ENCODE measurements around the gene RNF225. TPM values are rescaled to one million over a fixed set of nuclear protein-coding genes. Genes with fewer than 3 reads are reported as not detected.

RNF225 gene
- total and polyA plus RNA-seq, 2 of the 13 experiments (the other 11 are each of a cell fraction or from before 2014, with no cell fraction given): not detected

DNA sequence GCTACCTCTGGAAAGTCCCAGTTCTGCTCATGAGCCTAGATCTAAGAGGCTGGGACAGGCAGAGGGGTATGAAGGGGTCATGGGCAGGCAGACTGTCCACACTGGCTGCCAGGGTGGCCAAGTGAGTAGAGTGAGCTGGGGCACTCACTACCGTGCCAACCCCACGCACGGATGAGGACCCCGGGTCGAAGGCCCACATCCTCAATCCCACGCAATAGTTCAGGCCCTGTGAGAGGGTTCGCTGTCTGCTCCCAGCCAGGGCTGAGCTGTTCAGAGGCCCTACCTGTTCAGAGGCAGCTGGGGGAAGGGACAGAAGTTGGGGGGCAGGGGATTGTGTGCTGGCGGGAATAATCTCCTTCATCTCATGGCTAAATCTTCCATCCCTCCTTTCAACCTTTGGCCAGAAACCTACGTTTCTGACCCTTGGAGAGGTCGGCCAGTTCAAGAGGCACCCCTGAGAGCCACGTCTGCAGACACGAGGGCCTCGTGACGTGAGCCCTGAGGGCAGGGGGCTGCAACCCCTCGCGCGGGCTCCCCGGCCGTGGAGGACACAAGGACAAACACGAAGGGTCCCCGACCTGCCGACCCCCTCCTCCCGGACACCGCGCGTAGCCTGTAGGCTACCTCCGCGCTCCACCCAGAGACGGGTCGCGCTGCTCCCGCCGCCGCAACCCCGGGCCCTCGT is 9.4 kb upstream of the RNF225 start (continued):
- 0 out of 2 replicates have a peak, but pooled peaks have one; percentile 17 for TF ChIP-seq CREB1 (IDR thresholded peaks at IDR 0.05)
- TF ChIP-seq CREB1 (CRISPR knock-in tag; IDR thresholded peaks at IDR 0.05): no peak
- no peak for TF ChIP-seq RBM22 (optimal IDR thresholded peaks at IDR 0.05; ENCODE audit: low read length)
- TF ChIP-seq TARDBP (CRISPR knock-in tag; IDR thresholded peaks at IDR 0.05): no peak
- TF ChIP-seq, protein P1, sequence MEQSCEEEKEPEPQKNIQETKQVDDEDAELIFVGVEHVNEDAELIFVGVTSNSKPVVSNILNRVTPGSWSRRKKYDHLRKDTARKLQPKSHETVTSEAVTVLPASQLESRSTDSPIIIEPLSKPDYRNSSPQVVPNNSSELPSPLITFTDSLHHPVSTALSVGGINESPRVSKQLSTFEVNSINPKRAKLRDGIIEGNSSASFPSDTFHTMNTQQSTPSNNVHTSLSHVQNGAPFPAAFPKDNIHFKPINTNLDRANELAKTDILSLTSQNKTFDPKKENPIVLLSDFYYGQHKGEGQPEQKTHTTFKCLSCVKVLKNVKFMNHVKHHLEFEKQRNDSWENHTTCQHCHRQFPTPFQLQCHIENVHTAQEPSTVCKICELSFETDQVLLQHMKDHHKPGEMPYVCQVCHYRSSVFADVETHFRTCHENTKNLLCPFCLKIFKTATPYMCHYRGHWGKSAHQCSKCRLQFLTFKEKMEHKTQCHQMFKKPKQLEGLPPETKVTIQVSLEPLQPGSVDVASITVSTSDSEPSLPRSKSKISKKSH (CRISPR knock-in tag; IDR thresholded peaks at IDR 0.05; ENCODE audit: borderline replicate concordance): no peak
- TF ChIP-seq PCBP2 (optimal IDR thresholded peaks at IDR 0.05; ENCODE audit: low read depth, low read length, poor library complexity, severe bottlenecking): no peak
- TF ChIP-seq, protein P2, sequence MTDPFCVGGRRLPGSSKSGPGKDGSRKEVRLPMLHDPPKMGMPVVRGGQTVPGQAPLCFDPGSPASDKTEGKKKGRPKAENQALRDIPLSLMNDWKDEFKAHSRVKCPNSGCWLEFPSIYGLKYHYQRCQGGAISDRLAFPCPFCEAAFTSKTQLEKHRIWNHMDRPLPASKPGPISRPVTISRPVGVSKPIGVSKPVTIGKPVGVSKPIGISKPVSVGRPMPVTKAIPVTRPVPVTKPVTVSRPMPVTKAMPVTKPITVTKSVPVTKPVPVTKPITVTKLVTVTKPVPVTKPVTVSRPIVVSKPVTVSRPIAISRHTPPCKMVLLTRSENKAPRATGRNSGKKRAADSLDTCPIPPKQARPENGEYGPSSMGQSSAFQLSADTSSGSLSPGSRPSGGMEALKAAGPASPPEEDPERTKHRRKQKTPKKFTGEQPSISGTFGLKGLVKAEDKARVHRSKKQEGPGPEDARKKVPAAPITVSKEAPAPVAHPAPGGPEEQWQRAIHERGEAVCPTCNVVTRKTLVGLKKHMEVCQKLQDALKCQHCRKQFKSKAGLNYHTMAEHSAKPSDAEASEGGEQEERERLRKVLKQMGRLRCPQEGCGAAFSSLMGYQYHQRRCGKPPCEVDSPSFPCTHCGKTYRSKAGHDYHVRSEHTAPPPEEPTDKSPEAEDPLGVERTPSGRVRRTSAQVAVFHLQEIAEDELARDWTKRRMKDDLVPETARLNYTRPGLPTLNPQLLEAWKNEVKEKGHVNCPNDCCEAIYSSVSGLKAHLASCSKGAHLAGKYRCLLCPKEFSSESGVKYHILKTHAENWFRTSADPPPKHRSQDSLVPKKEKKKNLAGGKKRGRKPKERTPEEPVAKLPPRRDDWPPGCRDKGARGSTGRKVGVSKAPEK (CRISPR knock-in tag; IDR thresholded peaks at IDR 0.05; ENCODE audit: borderline replicate concordance): no peak
- no peak for TF ChIP-seq GFI1 (CRISPR knock-in tag; IDR thresholded peaks at IDR 0.05; ENCODE audit: borderline replicate concordance)
- TF ChIP-seq, protein P3, sequence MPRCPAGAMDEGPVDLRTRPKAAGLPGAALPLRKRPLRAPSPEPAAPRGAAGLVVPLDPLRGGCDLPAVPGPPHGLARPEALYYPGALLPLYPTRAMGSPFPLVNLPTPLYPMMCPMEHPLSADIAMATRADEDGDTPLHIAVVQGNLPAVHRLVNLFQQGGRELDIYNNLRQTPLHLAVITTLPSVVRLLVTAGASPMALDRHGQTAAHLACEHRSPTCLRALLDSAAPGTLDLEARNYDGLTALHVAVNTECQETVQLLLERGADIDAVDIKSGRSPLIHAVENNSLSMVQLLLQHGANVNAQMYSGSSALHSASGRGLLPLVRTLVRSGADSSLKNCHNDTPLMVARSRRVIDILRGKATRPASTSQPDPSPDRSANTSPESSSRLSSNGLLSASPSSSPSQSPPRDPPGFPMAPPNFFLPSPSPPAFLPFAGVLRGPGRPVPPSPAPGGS (CRISPR knock-in tag; IDR thresholded peaks at IDR 0.05): 0 out of 2 replicates have a peak, but pooled peaks have one; percentile 16
- no peak for TF ChIP-seq ZNF563 (CRISPR knock-in tag; IDR thresholded peaks at IDR 0.05)
- TF ChIP-seq, protein P4, sequence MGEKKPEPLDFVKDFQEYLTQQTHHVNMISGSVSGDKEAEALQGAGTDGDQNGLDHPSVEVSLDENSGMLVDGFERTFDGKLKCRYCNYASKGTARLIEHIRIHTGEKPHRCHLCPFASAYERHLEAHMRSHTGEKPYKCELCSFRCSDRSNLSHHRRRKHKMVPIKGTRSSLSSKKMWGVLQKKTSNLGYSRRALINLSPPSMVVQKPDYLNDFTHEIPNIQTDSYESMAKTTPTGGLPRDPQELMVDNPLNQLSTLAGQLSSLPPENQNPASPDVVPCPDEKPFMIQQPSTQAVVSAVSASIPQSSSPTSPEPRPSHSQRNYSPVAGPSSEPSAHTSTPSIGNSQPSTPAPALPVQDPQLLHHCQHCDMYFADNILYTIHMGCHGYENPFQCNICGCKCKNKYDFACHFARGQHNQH (CRISPR knock-in tag; IDR thresholded peaks at IDR 0.05): no peak
- no peak for TF ChIP-seq NFATC3 (CRISPR knock-in tag; IDR thresholded peaks at IDR 0.05)
- no peak for TF ChIP-seq SOX13 (IDR thresholded peaks at IDR 0.05)
- no peak for TF ChIP-seq SOX13 (CRISPR knock-in tag; conservative IDR thresholded peaks at IDR 0.05 in 1 of 2, IDR thresholded peaks at IDR 0.05 in 1 of 2)
- TF ChIP-seq ZSCAN22 (CRISPR knock-in tag; IDR thresholded peaks at IDR 0.05): no peak; the same call in 1 of the 2 replicates
- no peak for TF ChIP-seq RBFOX2 (IDR thresholded peaks at IDR 0.05; ENCODE audit: low read depth, low read length)
- TF ChIP-seq RORA (CRISPR knock-in tag; IDR thresholded peaks at IDR 0.05): no peak
- TF ChIP-seq, protein P5, sequence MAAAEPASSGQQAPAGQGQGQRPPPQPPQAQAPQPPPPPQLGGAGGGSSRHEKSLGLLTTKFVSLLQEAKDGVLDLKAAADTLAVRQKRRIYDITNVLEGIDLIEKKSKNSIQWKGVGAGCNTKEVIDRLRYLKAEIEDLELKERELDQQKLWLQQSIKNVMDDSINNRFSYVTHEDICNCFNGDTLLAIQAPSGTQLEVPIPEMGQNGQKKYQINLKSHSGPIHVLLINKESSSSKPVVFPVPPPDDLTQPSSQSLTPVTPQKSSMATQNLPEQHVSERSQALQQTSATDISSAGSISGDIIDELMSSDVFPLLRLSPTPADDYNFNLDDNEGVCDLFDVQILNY (CRISPR knock-in tag; conservative IDR thresholded peaks at IDR 0.05): no peak
- no peak; the same call in 1 of the 2 replicates for TF ChIP-seq JUN (CRISPR knock-in tag; IDR thresholded peaks at IDR 0.05)
